ENCODE data around the gene HOXC9.

GRCh38 chr12:54040648-54041047 is 40.7 kb downstream of the HOXC9 start:
- TF ChIP-seq CTCF (conservative IDR thresholded peaks at IDR 0.05 in 1 of 2, IDR thresholded peaks at IDR 0.05 in 1 of 2; ENCODE audit: extremely low read depth in 1 of 2, insufficient read depth in 1 of 2, low read depth in 1 of 2, low read length in 2 of 2) (no peak), EZH2 (IDR thresholded peaks at IDR 0.05; ENCODE audit: borderline replicate concordance, low read length) (no peak)

All from mammary epithelial cell (primary cell).